ENCODE measurements around the gene MATR3. TPM values are rescaled to one million over a fixed set of nuclear protein-coding genes. Genes with fewer than 3 reads are reported as not detected.
"Not testable (repeated sequence)": the region's sequence is repeated elsewhere in the genome, so short reads cannot be mapped to it uniquely, and the experiment has no call there.

The MATR3 gene
- total RNA-seq, 1 experiment from 2014 or later, result 194 TPM

DNA sequence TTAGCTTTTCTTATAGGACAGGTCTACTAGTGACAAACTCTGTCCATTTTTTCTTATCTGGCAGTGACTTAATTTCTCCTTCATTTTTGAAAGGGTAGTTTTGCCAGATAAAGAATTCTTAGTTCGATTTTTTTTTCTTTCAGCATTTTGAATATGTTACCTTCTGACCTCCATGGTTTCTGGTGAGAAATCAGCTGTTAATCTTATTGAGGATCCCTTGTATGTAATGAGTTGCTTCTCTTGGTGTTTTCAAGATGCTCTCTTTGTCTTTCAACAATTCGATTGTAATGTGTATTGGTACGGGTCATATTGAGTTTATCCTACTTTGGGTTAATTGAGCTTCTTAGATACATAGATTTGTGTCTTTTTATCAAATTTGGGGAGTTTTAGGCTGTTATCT, 60.6 kb downstream of the MATR3 start:
- intact Hi-C loops (cut with micrococcal nuclease; ENCODE audit: unreplicated experiment), result no loop called here
- no peak overlapping the region for H3K27ac Mint-ChIP-seq (ENCODE audit: unreplicated experiment)
- Histone ChIP-seq H3K4me1 (no peaks in the 10 kb centered on the region), H3K4me3 (ENCODE audit: low read depth, low read length) (no peak overlapping the region), H3K36me3 (ENCODE audit: control insufficient read depth, insufficient read depth, low read length) (no peaks in the 10 kb centered on the region; the same call in 1 of the 2 replicates), H3K27me3 (replicated peaks; ENCODE audit: control insufficient read depth, insufficient read depth, low read length) (no peaks in the 10 kb centered on the region), H3K9me3 (0 out of 2 replicates have a peak, but pooled peaks cover 3% of the 10 kb centered on the region)
- no peak for TF ChIP-seq CTCF (IDR thresholded peaks at IDR 0.05; ENCODE audit: insufficient read depth in 1 of 2, low read depth in 1 of 2, low read length in 1 of 2, severe bottlenecking in 1 of 2, unreplicated experiment in 1 of 2)
- H3K9me3 Mint-ChIP-seq (ENCODE audit: unreplicated experiment), result peaks cover 11% of the 10 kb centered on the region
- no peaks in the 10 kb centered on the region for H3K27me3 Mint-ChIP-seq (ENCODE audit: insufficient read depth, unreplicated experiment)
- H3K36me3 Mint-ChIP-seq (ENCODE audit: insufficient read depth, unreplicated experiment), result peaks cover 34% of the 10 kb centered on the region
- ChIA-PET POLR2A (no interaction called here), CTCF (interaction anchor here (0.6 kb wide), 1 partner anchor 14 kb away, joined by 3 read pairs; no protein-coding TSS in a partner anchor)
- no peak for DNase-seq
- no peak overlapping the region for H3K4me3 Mint-ChIP-seq (ENCODE audit: unreplicated experiment)
- H3K4me1 Mint-ChIP-seq (ENCODE audit: low read depth, unreplicated experiment), result no peaks in the 10 kb centered on the region
- BruUV-seq (replicated peaks), result no TSS peak

GRCh38 chr5:139355900-139356299, 62.4 kb downstream of the MATR3 start:
- H3K4me1 Mint-ChIP-seq (ENCODE audit: low read depth, unreplicated experiment); H3K27me3 Mint-ChIP-seq (ENCODE audit: insufficient read depth, unreplicated experiment); H3K27ac Mint-ChIP-seq (ENCODE audit: unreplicated experiment); BruUV-seq (replicated peaks); H3K27me3 ChIP-seq (replicated peaks; ENCODE audit: control insufficient read depth, insufficient read depth, low read length); H3K36me3 ChIP-seq (ENCODE audit: control insufficient read depth, insufficient read depth, low read length); DNase-seq; H3K4me1 ChIP-seq; H3K9me3 ChIP-seq; H3K4me3 Mint-ChIP-seq (ENCODE audit: unreplicated experiment); H3K4me3 ChIP-seq (ENCODE audit: low read depth, low read length); CTCF ChIA-PET; POLR2A ChIA-PET: not testable (repeated sequence)
- intact Hi-C loops (cut with micrococcal nuclease; ENCODE audit: unreplicated experiment), result loop anchor here (2.0 kb wide), 1 partner anchor 13 kb away; no protein-coding TSS in a partner anchor
- H3K9me3 Mint-ChIP-seq (ENCODE audit: unreplicated experiment), result peaks cover 11% of the 10 kb centered on the region
- peaks cover 34% of the 10 kb centered on the region for H3K36me3 Mint-ChIP-seq (ENCODE audit: insufficient read depth, unreplicated experiment)

DNA sequence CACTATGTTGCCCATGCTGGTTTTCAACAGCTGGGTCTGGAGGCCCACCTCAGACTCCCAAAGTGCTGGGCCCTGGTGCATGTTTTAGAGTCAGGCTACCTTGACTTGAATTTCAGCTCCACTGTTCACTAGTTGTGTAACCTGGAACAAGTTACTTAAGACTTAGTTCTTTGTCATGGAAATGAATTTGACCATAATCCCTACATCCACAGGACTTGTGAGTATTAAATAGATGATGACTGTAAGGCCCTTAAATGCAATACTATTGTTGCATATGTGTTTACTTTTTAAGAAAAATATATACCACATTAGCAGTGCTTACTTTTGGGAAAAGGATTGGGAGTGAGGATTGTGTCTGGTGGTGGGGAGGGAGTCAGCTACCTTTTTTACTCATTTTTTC, 64.5 kb downstream of the MATR3 start:
- ChIA-PET CTCF (no interaction called here), POLR2A (no interaction called here)
- no peak overlapping the region for H3K27ac Mint-ChIP-seq (ENCODE audit: unreplicated experiment)
- no TSS peak for BruUV-seq (replicated peaks)
- intact Hi-C loops (cut with micrococcal nuclease; ENCODE audit: unreplicated experiment), result no loop called here
- H3K4me1 Mint-ChIP-seq (ENCODE audit: low read depth, unreplicated experiment), result no peaks in the 10 kb centered on the region
- DNase-seq, result no peak
- no peaks in the 10 kb centered on the region for H3K27me3 Mint-ChIP-seq (ENCODE audit: insufficient read depth, unreplicated experiment)
- Histone ChIP-seq H3K9me3 (0 out of 2 replicates have a peak, but pooled peaks cover 3% of the 10 kb centered on the region), H3K36me3 (ENCODE audit: control insufficient read depth, insufficient read depth, low read length) (no peaks in the 10 kb centered on the region), H3K4me1 (no peaks in the 10 kb centered on the region), H3K4me3 (ENCODE audit: low read depth, low read length) (no peak overlapping the region), H3K27me3 (replicated peaks; ENCODE audit: control insufficient read depth, insufficient read depth, low read length) (no peaks in the 10 kb centered on the region)
- peaks cover 11% of the 10 kb centered on the region for H3K9me3 Mint-ChIP-seq (ENCODE audit: unreplicated experiment)
- H3K36me3 Mint-ChIP-seq (ENCODE audit: insufficient read depth, unreplicated experiment), result peaks cover 35% of the 10 kb centered on the region
- TF ChIP-seq CTCF (IDR thresholded peaks at IDR 0.05; ENCODE audit: insufficient read depth in 1 of 2, low read depth in 1 of 2, low read length in 1 of 2, severe bottlenecking in 1 of 2, unreplicated experiment in 1 of 2), result no peak
- H3K4me3 Mint-ChIP-seq (ENCODE audit: unreplicated experiment), result no peak overlapping the region

- no peak for TF ChIP-seq CTCF (IDR thresholded peaks at IDR 0.05; ENCODE audit: insufficient read depth in 1 of 2, low read depth in 1 of 2, low read length in 1 of 2, severe bottlenecking in 1 of 2, unreplicated experiment in 1 of 2)
- H3K27ac Mint-ChIP-seq (ENCODE audit: unreplicated experiment), result no peak overlapping the region
- H3K36me3 Mint-ChIP-seq (ENCODE audit: insufficient read depth, unreplicated experiment), result peaks cover 39% of the 10 kb centered on the region
- no TSS peak for BruUV-seq (replicated peaks)
- H3K27me3 ChIP-seq (replicated peaks; ENCODE audit: control insufficient read depth, insufficient read depth, low read length), result no peaks in the 10 kb centered on the region
- DNase-seq, result no peak
- H3K9me3 ChIP-seq, result no peaks in the 10 kb centered on the region
- no peaks in the 10 kb centered on the region for H3K4me1 ChIP-seq
- no peak overlapping the region for H3K4me3 Mint-ChIP-seq (ENCODE audit: unreplicated experiment)
- intact Hi-C loops (cut with micrococcal nuclease; ENCODE audit: unreplicated experiment), result no loop called here
- no peaks in the 10 kb centered on the region for H3K4me1 Mint-ChIP-seq (ENCODE audit: low read depth, unreplicated experiment)
- no peak overlapping the region for H3K4me3 ChIP-seq (ENCODE audit: low read depth, low read length)
- POLR2A ChIA-PET, result no interaction called here
- CTCF ChIA-PET, result no interaction called here
- no peaks in the 10 kb centered on the region for H3K27me3 Mint-ChIP-seq (ENCODE audit: insufficient read depth, unreplicated experiment)
- no peaks in the 10 kb centered on the region for H3K36me3 ChIP-seq (ENCODE audit: control insufficient read depth, insufficient read depth, low read length)
- H3K9me3 Mint-ChIP-seq (ENCODE audit: unreplicated experiment), result no peaks in the 10 kb centered on the region
Measured at GRCh38 chr5:139360384-139360783, 66.8 kb downstream of the MATR3 start.

Data from Caco-2 (cell line).